ENCODE data around the gene DERL2. TPM values are rescaled to one million over a fixed set of nuclear protein-coding genes. Genes with fewer than 3 reads are reported as not detected.

DERL2 gene
- total RNA-seq, 2 donors from 2014 or later = 10.9 to 20.8 TPM

DNA sequence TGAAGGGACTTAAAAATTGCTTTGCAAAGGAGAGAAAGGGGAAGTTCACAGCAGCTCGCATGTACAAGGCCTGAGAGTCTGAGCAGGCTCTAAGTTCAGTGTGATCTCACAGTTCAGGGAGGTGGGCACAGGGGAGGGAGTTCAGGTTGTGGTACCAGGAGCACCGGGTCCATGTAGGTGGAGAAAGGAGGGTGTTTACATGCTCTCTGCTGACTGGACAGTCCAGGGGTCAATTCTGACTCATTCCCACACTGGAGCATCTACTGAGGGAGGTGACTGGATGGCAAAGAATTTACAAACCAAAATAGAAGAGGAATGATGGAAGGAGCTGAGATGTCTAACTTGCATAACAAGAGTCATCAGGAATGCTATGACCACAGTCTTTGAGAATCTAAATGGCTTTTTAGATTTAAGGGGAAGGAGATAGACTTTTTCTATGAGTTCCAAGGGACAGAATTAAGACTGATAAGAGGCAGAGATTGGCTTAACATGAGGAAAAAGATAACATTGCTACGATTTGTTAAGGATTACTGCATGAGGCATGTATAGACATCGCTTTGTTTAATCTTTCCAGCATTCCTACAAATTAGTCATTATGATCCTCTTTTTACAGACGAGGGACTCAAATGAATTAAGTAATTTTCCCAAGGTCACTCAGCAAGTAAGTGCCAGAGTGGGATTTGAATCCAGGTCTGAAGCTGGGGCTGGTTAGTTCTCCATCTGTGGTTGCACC is 30.2 kb upstream of the DERL2 start:
- TF ChIP-seq, protein P1, sequence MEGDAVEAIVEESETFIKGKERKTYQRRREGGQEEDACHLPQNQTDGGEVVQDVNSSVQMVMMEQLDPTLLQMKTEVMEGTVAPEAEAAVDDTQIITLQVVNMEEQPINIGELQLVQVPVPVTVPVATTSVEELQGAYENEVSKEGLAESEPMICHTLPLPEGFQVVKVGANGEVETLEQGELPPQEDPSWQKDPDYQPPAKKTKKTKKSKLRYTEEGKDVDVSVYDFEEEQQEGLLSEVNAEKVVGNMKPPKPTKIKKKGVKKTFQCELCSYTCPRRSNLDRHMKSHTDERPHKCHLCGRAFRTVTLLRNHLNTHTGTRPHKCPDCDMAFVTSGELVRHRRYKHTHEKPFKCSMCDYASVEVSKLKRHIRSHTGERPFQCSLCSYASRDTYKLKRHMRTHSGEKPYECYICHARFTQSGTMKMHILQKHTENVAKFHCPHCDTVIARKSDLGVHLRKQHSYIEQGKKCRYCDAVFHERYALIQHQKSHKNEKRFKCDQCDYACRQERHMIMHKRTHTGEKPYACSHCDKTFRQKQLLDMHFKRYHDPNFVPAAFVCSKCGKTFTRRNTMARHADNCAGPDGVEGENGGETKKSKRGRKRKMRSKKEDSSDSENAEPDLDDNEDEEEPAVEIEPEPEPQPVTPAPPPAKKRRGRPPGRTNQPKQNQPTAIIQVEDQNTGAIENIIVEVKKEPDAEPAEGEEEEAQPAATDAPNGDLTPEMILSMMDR (IDR thresholded peaks at IDR 0.05) = no peak
- Histone ChIP-seq H3K36me3 (peaks cover 30% of the 10 kb centered on the region), H3K27me3 (no peaks in the 10 kb centered on the region), H3K4me3 (no peak overlapping the region), H3K9me3 (no peaks in the 10 kb centered on the region), H3K27ac (no peak overlapping the region), H3K4me1 (no peaks in the 10 kb centered on the region)
- DNase-seq (ENCODE audit: low spot score) = no peak

DNA sequence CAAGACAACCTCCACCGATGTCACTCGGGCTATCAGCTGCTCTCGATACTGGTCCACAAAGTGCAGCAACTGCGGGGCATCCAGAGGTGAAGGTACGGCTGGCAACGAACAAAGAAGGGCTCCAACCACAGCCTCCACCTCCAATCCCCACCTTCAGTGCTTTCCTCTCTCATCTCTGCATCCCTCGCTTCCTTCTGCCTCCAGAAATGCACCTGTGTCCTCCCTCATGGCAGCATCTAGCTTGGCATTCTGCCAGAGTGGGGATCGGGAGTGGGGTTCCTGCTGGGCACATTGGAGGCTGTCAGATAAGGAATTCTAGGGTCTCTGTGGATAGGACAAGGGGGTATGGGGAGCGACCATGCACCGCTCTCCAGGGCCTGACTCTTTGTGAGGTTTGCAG is 29.0 kb upstream of the DERL2 start:
- H3K4me3 ChIP-seq = no peak overlapping the region
- no peak for DNase-seq (ENCODE audit: low spot score)
- H3K27me3 ChIP-seq = no peaks in the 10 kb centered on the region
- H3K4me1 ChIP-seq = no peaks in the 10 kb centered on the region
- no peaks in the 10 kb centered on the region for H3K9me3 ChIP-seq
- H3K27ac ChIP-seq = no peak overlapping the region
- peaks cover 19% of the 10 kb centered on the region for H3K36me3 ChIP-seq
- TF ChIP-seq, protein P1 (IDR thresholded peaks at IDR 0.05) = no peak

DNA sequence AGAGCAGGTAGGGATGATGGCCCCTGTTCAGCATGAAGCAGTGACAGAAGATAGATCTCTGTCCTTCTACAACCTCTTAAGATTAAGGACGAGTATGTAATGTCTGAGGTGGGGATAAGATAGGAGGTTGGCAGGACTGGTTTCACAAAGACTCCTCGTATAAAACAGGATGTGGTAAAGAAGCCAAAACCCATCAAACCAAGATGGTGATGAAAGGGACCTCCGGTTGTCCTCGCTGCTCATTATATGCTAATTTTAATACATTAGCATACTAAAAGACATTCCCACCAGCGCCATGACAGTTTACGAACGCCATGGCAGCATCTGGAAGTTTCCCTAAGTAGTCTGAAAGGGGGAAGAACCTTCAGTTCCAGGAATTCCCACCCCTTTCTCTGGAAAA is 27.6 kb upstream of the DERL2 start:
- Histone ChIP-seq H3K9me3 (no peaks in the 10 kb centered on the region), H3K27ac (no peak overlapping the region), H3K4me1 (no peaks in the 10 kb centered on the region), H3K27me3 (no peaks in the 10 kb centered on the region), H3K36me3 (peaks cover 19% of the 10 kb centered on the region), H3K4me3 (no peak overlapping the region)
- no peak for DNase-seq (ENCODE audit: low spot score)
- TF ChIP-seq, protein P1 (IDR thresholded peaks at IDR 0.05) = no peak

GRCh38 chr17:5511401-5512225 is 25.6 kb upstream of the DERL2 start:
- H3K4me1 ChIP-seq = no peaks in the 10 kb centered on the region
- no peaks in the 10 kb centered on the region for H3K27me3 ChIP-seq
- TF ChIP-seq, protein P1 (IDR thresholded peaks at IDR 0.05) = no peak
- no peak overlapping the region for H3K27ac ChIP-seq
- H3K4me3 ChIP-seq = no peak overlapping the region
- H3K36me3 ChIP-seq = peaks cover 13% of the 10 kb centered on the region
- DNase-seq (ENCODE audit: low spot score) = no peak
- H3K9me3 ChIP-seq = no peaks in the 10 kb centered on the region

- Histone ChIP-seq H3K27me3 (no peaks in the 10 kb centered on the region), H3K4me3 (no peak overlapping the region), H3K4me1 (no peaks in the 10 kb centered on the region), H3K27ac (no peak overlapping the region), H3K9me3 (no peaks in the 10 kb centered on the region), H3K36me3 (peaks cover 11% of the 10 kb centered on the region)
- no peak for DNase-seq (ENCODE audit: low spot score)
- TF ChIP-seq, protein P1 (IDR thresholded peaks at IDR 0.05) = no peak
Measured at GRCh38 chr17:5510771-5511170, 24.8 kb upstream of the DERL2 start.
